Glutamatergic neuron (in vitro differentiated cells): ENCODE results near the gene CIT. TPM values are rescaled to one million over a fixed set of nuclear protein-coding genes. Genes with fewer than 3 reads are reported as not detected.

Experiments
- DNase-seq: peaks from one replicate; pipeline ENCODE4 v3.0.0; 2022
- H3K27ac Mint-ChIP-seq: one replicate; pipeline ENCODE4 v1.8.0; 2020; ENCODE audit warnings: mild to moderate bottlenecking, mixed read lengths, inconsistent platforms; ENCODE audit not compliant: unreplicated experiment
- H3K27me3 Mint-ChIP-seq: one replicate; pipeline ENCODE4 v1.8.0; 2020; ENCODE audit warnings: mild to moderate bottlenecking, moderate library complexity, mixed read lengths, inconsistent platforms; ENCODE audit not compliant: unreplicated experiment
- H3K36me3 Mint-ChIP-seq: one replicate; pipeline ENCODE4 v1.8.0; 2020; ENCODE audit warnings: mild to moderate bottlenecking, mixed read lengths, inconsistent platforms; ENCODE audit not compliant: unreplicated experiment
- H3K4me1 Mint-ChIP-seq: one replicate; pipeline ENCODE4 v1.8.0; 2020; ENCODE audit warnings: mild to moderate bottlenecking, low read depth, mixed read lengths, inconsistent platforms; ENCODE audit not compliant: unreplicated experiment
- H3K4me3 Mint-ChIP-seq: one replicate; pipeline ENCODE4 v1.8.0; 2020; ENCODE audit warnings: mild to moderate bottlenecking, mixed read lengths, inconsistent platforms; ENCODE audit not compliant: unreplicated experiment
- H3K9me3 Mint-ChIP-seq: one replicate; pipeline ENCODE4 v1.8.0; 2020; ENCODE audit warnings: mild to moderate bottlenecking, moderate library complexity, mixed read lengths, inconsistent platforms; ENCODE audit not compliant: unreplicated experiment
- CTCF ChIP-seq: fragments of 200-600 bp; sonication (generic); IDR thresholded peaks from one replicate; pipeline ENCODE4 v1.5.0; 2021; ENCODE audit not compliant: partially characterized antibody, unreplicated experiment
- total RNA-seq: library from RNA; stranded (reverse); fragmentation: NEBNext Ultra II Directional; extraction: Animal tissue kit (Norgen Biotek cat#: 25700); gene quantifications from one replicate; pipeline ENCODE4 v1.2.1, GENCODE V29; 2021; ENCODE audit not compliant: unreplicated experiment

CIT gene
- total RNA-seq, 1 donor from 2014 or later: 20.8 TPM

DNA sequence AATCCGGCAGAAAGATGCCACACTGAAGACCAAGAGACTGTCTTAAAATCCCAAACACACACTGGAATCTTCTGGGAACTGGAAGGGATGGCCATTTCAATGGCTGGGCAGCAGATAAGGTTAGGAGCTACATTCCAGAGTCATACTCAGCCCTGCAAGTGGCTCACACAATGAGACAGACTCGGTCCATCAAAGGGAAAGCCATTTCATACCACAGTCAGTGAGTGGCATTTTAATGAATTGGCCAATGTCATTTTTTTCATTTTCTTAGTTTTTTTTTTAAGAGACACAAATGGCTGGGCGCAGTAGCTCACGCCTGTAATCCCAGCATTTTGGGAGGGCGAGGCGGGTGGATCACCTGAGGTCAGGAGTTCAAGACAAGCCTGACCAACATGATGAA is 17.9 kb downstream of the CIT start:
- H3K27me3 Mint-ChIP-seq: no peaks in the 10 kb centered on the region
- TF ChIP-seq CTCF: no peak
- no peak overlapping the region for H3K27ac Mint-ChIP-seq
- no peaks in the 10 kb centered on the region for H3K36me3 Mint-ChIP-seq
- peaks cover 7% of the 10 kb centered on the region for H3K4me1 Mint-ChIP-seq
- DNase-seq: no peak
- no peaks in the 10 kb centered on the region for H3K9me3 Mint-ChIP-seq
- H3K4me3 Mint-ChIP-seq: no peak overlapping the region

- no peak overlapping the region for H3K4me3 Mint-ChIP-seq
- DNase-seq: no peak
- no peak overlapping the region for H3K27ac Mint-ChIP-seq
- TF ChIP-seq CTCF: no peak
- H3K4me1 Mint-ChIP-seq: peaks cover 7% of the 10 kb centered on the region
- no peaks in the 10 kb centered on the region for H3K9me3 Mint-ChIP-seq
- H3K36me3 Mint-ChIP-seq: no peaks in the 10 kb centered on the region
- H3K27me3 Mint-ChIP-seq: no peaks in the 10 kb centered on the region
Observed at GRCh38 chr12:119857041-119857591, 20.0 kb downstream of the CIT start.

GRCh38 chr12:119850330-119850729 is 26.8 kb downstream of the CIT start:
- Mint-ChIP-seq H3K27me3 (no peaks in the 10 kb centered on the region), H3K9me3 (no peaks in the 10 kb centered on the region), H3K27ac (no peak overlapping the region), H3K4me1 (no peaks in the 10 kb centered on the region), H3K36me3 (no peaks in the 10 kb centered on the region), H3K4me3 (no peak overlapping the region)
- no peak for DNase-seq
- no peak for TF ChIP-seq CTCF

GRCh38 chr12:119843100-119843499 is 34.0 kb downstream of the CIT start:
- no peak overlapping the region for H3K4me3 Mint-ChIP-seq
- H3K27me3 Mint-ChIP-seq: peaks cover 4% of the 10 kb centered on the region
- no peak for TF ChIP-seq CTCF
- H3K36me3 Mint-ChIP-seq: no peaks in the 10 kb centered on the region
- no peak overlapping the region for H3K27ac Mint-ChIP-seq
- peaks cover 3% of the 10 kb centered on the region for H3K4me1 Mint-ChIP-seq
- no peak for DNase-seq
- H3K9me3 Mint-ChIP-seq: no peaks in the 10 kb centered on the region

DNA sequence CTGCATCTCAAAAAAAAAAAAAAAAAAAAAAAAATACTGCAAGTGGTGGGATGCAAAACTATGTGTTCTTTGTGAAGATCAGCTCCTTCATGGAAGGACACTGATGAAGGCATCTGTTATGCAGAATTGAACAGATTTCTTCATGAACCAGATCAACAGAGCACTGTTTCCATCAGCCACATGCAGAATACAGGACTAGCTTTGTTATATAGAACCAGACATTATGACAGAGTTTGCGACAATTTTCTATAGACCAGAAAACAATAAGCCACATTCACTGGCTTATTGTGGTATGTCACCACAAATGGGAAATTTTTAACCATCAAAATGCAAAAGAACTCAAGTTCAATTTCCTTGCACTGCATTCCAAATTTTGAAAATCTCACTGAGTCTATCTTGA is 34.7 kb downstream of the CIT start:
- Mint-ChIP-seq H3K4me3 (no peak overlapping the region), H3K4me1 (peaks cover 3% of the 10 kb centered on the region), H3K9me3 (no peaks in the 10 kb centered on the region), H3K27ac (no peak overlapping the region), H3K36me3 (no peaks in the 10 kb centered on the region), H3K27me3 (peaks cover 4% of the 10 kb centered on the region)
- DNase-seq: no peak
- no peak for TF ChIP-seq CTCF
